NB4 (cell line): ENCODE results near the gene TACSTD2.

Source experiments
- CTCF ChIP-seq: IDR thresholded peaks from one replicate; pipeline ENCODE4 v1.5.1; 2012; ENCODE audit warnings: low read depth, low read length
- POLR2A ChIP-seq: IDR thresholded peaks from 2 replicates; pipeline ENCODE4 v1.6.1; 2011; ENCODE audit warnings: mild to moderate bottlenecking; ENCODE audit not compliant: insufficient read length; ENCODE audit errors: extremely low read depth

- TF ChIP-seq CTCF: no peak
- no peak for TF ChIP-seq POLR2A
Observed at GRCh38 chr1:58592522-58593134, 15.6 kb upstream of the TACSTD2 start.
